HEK293 (cell line): ENCODE data around the gene EMSY.

Experiments
- CTCF ChIA-PET: fragments of 350-600 bp; formaldehyde crosslinking; extraction: SDS; loops from one replicate; lab custom pipeline; 2021; ENCODE audit warnings: antibody characterized with exemption; lab: Yijun Ruan, JAX
- POLR2A ChIA-PET: fragments of 300-600 bp; formaldehyde crosslinking; extraction: SDS; loops from one replicate; lab custom pipeline; 2020; ENCODE audit warnings: antibody characterized with exemption, inconsistent platforms; lab: Yijun Ruan, JAX
- H3K27ac ChIP-seq: fragments of 200-500 bp; sonication (Bioruptor generic); 2 replicates; pipeline ENCODE4 v1.5.1; 2014; ENCODE audit warnings: low read depth, low read length, control low read depth, inconsistent platforms; ENCODE audit errors: extremely low read depth
- H3K36me3 ChIP-seq, 2 experiments: fragments of 200-500 bp in 1 of 2; sonication (Bioruptor generic) in 1 of 2; 1 replicate in 1 of 2; 2 replicates in 1 of 2; pipeline ENCODE4 v1.5.1; 2014 to 2017; ENCODE audit warnings: inconsistent platforms in 2 of 2, low read length in 2 of 2; ENCODE audit not compliant: control insufficient read depth in 2 of 2, insufficient read depth in 1 of 2
- H3K4me1 ChIP-seq: fragments of 200-500 bp; sonication (Bioruptor generic); 2 replicates; pipeline ENCODE4 v1.5.1; 2014; ENCODE audit warnings: mild to moderate bottlenecking, low read length, inconsistent platforms; ENCODE audit not compliant: control insufficient read depth, insufficient read depth
- H3K4me3 ChIP-seq: 2 replicates; pipeline ENCODE4 v1.5.1; 2011; ENCODE audit warnings: low read depth, mild to moderate bottlenecking, control low read depth, low read length, moderate library complexity
- H3K9me3 ChIP-seq: fragments of 200-500 bp; sonication (Bioruptor generic); 2 replicates; pipeline ENCODE4 v1.5.1; 2014; ENCODE audit warnings: low read depth, low read length, inconsistent platforms; ENCODE audit not compliant: control insufficient read depth, insufficient read depth
- YY2 ChIP-seq: fragments of 450-650 bp; formaldehyde crosslinking; IDR thresholded peaks from 2 replicates; pipeline ENCODE4 v1.5.1; 2016; ENCODE audit warnings: missing biosample characterization, missing genetic modification characterization
- ZEB2 ChIP-seq: fragments of 450-650 bp; formaldehyde crosslinking; IDR thresholded peaks from 2 replicates; pipeline ENCODE4 v1.5.1; 2016; ENCODE audit warnings: missing biosample characterization, missing genetic modification characterization
- ZNF146 ChIP-seq: fragments of 450-650 bp; formaldehyde crosslinking; IDR thresholded peaks from 2 replicates; pipeline ENCODE4 v1.5.1; 2016; ENCODE audit warnings: missing biosample characterization, missing genetic modification characterization
- ZNF366 ChIP-seq: fragments of 450-650 bp; formaldehyde crosslinking; conservative IDR thresholded peaks from 2 replicates; pipeline ENCODE4 v1.5.1; 2016; ENCODE audit warnings: missing biosample characterization, missing genetic modification characterization
- ZNF391 ChIP-seq: fragments of 450-650 bp; formaldehyde crosslinking; IDR thresholded peaks from 2 replicates; pipeline ENCODE4 v1.5.1; 2016; ENCODE audit warnings: low read depth, missing biosample characterization, missing genetic modification characterization, borderline replicate concordance
- ZNF658 ChIP-seq: fragments of 450-650 bp; formaldehyde crosslinking; IDR thresholded peaks from 2 replicates; pipeline ENCODE4; 2016; ENCODE audit warnings: missing biosample characterization, missing genetic modification characterization
- ZNF830 ChIP-seq: fragments of 450-650 bp; IDR thresholded peaks from 2 replicates; pipeline ENCODE4 v1.5.0; 2018; ENCODE audit warnings: missing biosample characterization, missing genetic modification characterization, low read depth, mild to moderate bottlenecking, moderate library complexity
- ZXDB ChIP-seq: fragments of 450-650 bp; formaldehyde crosslinking; IDR thresholded peaks from 2 replicates; pipeline ENCODE4 v1.5.1; 2016; ENCODE audit warnings: missing biosample characterization, missing genetic modification characterization
- TF ChIP-seq, protein P1 (sequence below): fragments of 450-650 bp; formaldehyde crosslinking; IDR thresholded peaks from 2 replicates; pipeline ENCODE4 v1.5.1; 2016; ENCODE audit warnings: missing biosample characterization, missing genetic modification characterization
- TF ChIP-seq, protein P2 (sequence below): fragments of 450-650 bp; formaldehyde crosslinking; IDR thresholded peaks from 2 replicates; pipeline ENCODE4 v1.5.1; 2016; ENCODE audit warnings: missing biosample characterization, missing genetic modification characterization, borderline replicate concordance
- TF ChIP-seq, protein P3 (sequence below): fragments of 450-650 bp; IDR thresholded peaks from 2 replicates; pipeline ENCODE4 v1.5.1; 2018; ENCODE audit warnings: missing biosample characterization, missing genetic modification characterization
- TF ChIP-seq, protein P4 (sequence below): fragments of 450-650 bp; formaldehyde crosslinking; IDR thresholded peaks from 2 replicates; pipeline ENCODE4 v1.5.1; 2016; ENCODE audit warnings: missing biosample characterization, missing genetic modification characterization

The EMSY gene

DNA sequence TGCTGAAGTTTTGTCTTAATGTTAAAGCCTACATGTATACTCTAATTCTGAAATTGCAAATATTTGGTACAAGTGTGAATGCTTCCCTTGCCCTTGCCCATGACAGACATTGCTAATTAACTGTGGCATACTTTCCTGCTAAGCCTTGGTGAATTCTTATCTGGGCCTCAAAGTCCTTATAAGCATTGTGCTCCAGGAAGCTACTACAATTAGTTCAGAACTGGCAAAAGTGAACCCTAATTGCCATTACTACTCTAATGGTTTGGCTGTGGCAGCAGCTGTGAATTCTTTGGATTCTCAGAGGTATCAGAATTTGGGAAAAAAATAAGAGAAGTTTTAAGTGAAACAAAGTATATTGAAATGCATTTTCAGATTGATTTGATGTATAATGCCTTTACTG is 24.3 kb downstream of the EMSY start:
- POLR2A ChIA-PET: no interaction called here
- CTCF ChIA-PET: interaction anchor here (4.4 kb wide), 1 partner anchor 10 kb away, joined by 25 read pairs; no protein-coding TSS in a partner anchor
- Histone ChIP-seq H3K36me3 (peaks cover 7 to 52% of the 10 kb centered on the region in 2 experiments), H3K27ac (no peak overlapping the region), H3K4me3 (no peak overlapping the region), H3K9me3 (no peaks in the 10 kb centered on the region), H3K4me1 (no peaks in the 10 kb centered on the region)
- TF ChIP-seq ZNF366 (tag by site-specific recombination): no peak
- TF ChIP-seq ZNF391 (tag by site-specific recombination): no peak
- TF ChIP-seq, protein P1, sequence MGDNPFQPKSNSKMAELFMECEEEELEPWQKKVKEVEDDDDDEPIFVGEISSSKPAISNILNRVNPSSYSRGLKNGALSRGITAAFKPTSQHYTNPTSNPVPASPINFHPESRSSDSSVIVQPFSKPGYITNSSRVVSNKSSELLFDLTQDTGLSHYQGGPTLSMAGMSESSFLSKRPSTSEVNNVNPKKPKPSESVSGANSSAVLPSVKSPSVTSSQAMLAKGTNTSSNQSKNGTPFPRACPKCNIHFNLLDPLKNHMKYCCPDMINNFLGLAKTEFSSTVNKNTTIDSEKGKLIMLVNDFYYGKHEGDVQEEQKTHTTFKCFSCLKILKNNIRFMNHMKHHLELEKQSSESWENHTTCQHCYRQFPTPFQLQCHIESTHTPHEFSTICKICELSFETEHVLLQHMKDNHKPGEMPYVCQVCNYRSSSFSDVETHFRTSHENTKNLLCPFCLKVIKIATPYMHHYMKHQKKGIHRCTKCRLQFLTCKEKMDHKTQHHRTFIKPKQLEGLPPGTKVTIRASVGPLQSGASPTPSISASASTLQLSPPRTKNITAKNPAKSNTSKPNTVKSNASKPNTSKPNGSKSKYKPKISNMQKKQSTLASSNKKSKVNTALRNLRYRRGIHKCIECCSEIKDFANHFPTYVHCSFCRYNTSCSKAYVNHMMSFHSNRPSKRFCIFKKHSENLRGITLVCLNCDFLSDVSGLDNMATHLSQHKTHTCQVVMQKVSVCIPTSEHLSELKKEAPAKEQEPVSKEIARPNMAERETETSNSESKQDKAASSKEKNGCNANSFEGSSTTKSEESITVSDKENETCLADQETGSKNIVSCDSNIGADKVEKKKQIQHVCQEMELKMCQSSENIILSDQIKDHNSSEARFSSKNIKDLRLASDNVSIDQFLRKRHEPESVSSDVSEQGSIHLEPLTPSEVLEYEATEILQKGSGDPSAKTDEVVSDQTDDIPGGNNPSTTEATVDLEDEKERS (tag by site-specific recombination): no peak
- TF ChIP-seq, protein P2, sequence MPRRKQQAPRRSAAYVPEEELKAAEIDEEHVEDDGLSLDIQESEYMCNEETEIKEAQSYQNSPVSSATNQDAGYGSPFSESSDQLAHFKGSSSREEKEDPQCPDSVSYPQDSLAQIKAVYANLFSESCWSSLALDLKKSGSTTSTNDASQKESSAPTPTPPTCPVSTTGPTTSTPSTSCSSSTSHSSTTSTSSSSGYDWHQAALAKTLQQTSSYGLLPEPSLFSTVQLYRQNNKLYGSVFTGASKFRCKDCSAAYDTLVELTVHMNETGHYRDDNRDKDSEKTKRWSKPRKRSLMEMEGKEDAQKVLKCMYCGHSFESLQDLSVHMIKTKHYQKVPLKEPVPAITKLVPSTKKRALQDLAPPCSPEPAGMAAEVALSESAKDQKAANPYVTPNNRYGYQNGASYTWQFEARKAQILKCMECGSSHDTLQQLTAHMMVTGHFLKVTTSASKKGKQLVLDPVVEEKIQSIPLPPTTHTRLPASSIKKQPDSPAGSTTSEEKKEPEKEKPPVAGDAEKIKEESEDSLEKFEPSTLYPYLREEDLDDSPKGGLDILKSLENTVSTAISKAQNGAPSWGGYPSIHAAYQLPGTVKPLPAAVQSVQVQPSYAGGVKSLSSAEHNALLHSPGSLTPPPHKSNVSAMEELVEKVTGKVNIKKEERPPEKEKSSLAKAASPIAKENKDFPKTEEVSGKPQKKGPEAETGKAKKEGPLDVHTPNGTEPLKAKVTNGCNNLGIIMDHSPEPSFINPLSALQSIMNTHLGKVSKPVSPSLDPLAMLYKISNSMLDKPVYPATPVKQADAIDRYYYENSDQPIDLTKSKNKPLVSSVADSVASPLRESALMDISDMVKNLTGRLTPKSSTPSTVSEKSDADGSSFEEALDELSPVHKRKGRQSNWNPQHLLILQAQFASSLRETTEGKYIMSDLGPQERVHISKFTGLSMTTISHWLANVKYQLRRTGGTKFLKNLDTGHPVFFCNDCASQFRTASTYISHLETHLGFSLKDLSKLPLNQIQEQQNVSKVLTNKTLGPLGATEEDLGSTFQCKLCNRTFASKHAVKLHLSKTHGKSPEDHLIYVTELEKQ (tag by site-specific recombination): no peak

DNA sequence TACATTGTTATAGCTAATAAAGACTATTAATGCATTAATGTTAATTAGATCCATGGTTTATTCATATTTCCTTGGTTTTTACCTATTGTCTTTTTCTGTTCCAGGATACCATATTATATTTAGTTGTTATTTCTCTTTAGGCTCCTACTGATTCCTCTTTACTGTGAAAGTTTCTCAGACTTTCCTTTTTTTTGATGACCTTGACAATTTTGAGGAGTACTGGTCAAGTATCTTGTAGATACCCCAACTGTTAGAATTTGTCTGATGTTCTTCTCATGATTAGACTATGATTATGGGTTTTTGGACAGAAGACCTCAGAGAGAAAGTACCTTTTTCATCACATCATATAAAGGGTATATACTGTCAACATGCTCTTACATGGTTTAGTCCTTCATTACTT is 26.6 kb downstream of the EMSY start:
- H3K36me3 ChIP-seq: peaks cover 7 to 51% of the 10 kb centered on the region in 2 experiments
- H3K4me3 ChIP-seq: no peak overlapping the region
- no peak for TF ChIP-seq ZNF658
- no peak for TF ChIP-seq YY2 (tag by site-specific recombination)
- TF ChIP-seq ZXDB: no peak
- TF ChIP-seq, protein P3, sequence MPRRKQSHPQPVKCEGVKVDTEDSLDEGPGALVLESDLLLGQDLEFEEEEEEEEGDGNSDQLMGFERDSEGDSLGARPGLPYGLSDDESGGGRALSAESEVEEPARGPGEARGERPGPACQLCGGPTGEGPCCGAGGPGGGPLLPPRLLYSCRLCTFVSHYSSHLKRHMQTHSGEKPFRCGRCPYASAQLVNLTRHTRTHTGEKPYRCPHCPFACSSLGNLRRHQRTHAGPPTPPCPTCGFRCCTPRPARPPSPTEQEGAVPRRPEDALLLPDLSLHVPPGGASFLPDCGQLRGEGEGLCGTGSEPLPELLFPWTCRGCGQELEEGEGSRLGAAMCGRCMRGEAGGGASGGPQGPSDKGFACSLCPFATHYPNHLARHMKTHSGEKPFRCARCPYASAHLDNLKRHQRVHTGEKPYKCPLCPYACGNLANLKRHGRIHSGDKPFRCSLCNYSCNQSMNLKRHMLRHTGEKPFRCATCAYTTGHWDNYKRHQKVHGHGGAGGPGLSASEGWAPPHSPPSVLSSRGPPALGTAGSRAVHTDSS (tag by site-specific recombination): no peak
- TF ChIP-seq ZNF830 (tag by site-specific recombination): no peak
- no peak for TF ChIP-seq ZEB2
- TF ChIP-seq, protein P4, sequence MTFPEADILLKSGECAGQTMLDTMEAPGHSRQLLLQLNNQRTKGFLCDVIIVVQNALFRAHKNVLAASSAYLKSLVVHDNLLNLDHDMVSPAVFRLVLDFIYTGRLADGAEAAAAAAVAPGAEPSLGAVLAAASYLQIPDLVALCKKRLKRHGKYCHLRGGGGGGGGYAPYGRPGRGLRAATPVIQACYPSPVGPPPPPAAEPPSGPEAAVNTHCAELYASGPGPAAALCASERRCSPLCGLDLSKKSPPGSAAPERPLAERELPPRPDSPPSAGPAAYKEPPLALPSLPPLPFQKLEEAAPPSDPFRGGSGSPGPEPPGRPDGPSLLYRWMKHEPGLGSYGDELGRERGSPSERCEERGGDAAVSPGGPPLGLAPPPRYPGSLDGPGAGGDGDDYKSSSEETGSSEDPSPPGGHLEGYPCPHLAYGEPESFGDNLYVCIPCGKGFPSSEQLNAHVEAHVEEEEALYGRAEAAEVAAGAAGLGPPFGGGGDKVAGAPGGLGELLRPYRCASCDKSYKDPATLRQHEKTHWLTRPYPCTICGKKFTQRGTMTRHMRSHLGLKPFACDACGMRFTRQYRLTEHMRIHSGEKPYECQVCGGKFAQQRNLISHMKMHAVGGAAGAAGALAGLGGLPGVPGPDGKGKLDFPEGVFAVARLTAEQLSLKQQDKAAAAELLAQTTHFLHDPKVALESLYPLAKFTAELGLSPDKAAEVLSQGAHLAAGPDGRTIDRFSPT (tag by site-specific recombination): no peak
- TF ChIP-seq ZNF146 (tag by site-specific recombination): no peak
- TF ChIP-seq, all 188 proteins: peak for 0
- no peaks in the 10 kb centered on the region for H3K4me1 ChIP-seq
- ChIA-PET CTCF (interaction anchor here (1.3 kb wide), 2 partner anchors 12 to 24 kb away, joined by 3 to 4 read pairs; no protein-coding TSS in a partner anchor), POLR2A (no interaction called here)
- H3K9me3 ChIP-seq: no peaks in the 10 kb centered on the region
- no peak overlapping the region for H3K27ac ChIP-seq
